NCI-H460 (cell line): ENCODE results near the gene RBMS1. TPM values are rescaled to one million over a fixed set of nuclear protein-coding genes. Genes with fewer than 3 reads are reported as not detected.

Experiments
- DNase-seq: peaks from one replicate; pipeline ENCODE4 v3.0.0-alpha.2; 2016; ENCODE audit warnings: low read depth; ENCODE audit errors: extremely low read depth
- total RNA-seq: library from RNA; depleted of rRNA; stranded (reverse); fragments of >200 nt; shearing (Covaris generic); gene quantifications from 2 replicates; pipeline ENCODE4 v1.2.3, GENCODE V29; 2014

RBMS1 gene
- total RNA-seq, 1 experiment from 2014 or later: 45.9 TPM

GRCh38 chr2:160411955-160412354 lies 81.7 kb downstream of the RBMS1 start:
- DNase-seq: no peak

- DNase-seq: no peak
Measured at GRCh38 chr2:160411167-160411566, 82.4 kb downstream of the RBMS1 start.

GRCh38 chr2:160409480-160409879 lies 84.1 kb downstream of the RBMS1 start:
- DNase-seq: no peak

- no peak for DNase-seq
Measured at GRCh38 chr2:160408959-160409291, 84.7 kb downstream of the RBMS1 start.

- no peak for DNase-seq
Measured at GRCh38 chr2:160408173-160408958, 85.2 kb downstream of the RBMS1 start.

- DNase-seq: peak; percentile 39
Measured at GRCh38 chr2:160407393-160408172, 86.0 kb downstream of the RBMS1 start.

- peak; percentile 30 for DNase-seq
Measured at GRCh38 chr2:160406591-160407392, 86.8 kb downstream of the RBMS1 start.

GRCh38 chr2:160405077-160405867 lies 88.3 kb downstream of the RBMS1 start:
- no peak for DNase-seq

GRCh38 chr2:160402997-160403979 lies 90.3 kb downstream of the RBMS1 start:
- no peak for DNase-seq

- DNase-seq: no peak
Measured at GRCh38 chr2:160402501-160402900, 91.1 kb downstream of the RBMS1 start.

GRCh38 chr2:160401895-160402294 lies 91.7 kb downstream of the RBMS1 start:
- no peak for DNase-seq

- DNase-seq: no peak
Measured at GRCh38 chr2:160399880-160400279, 93.7 kb downstream of the RBMS1 start.

- DNase-seq: no peak
Measured at GRCh38 chr2:160397530-160397865, 96.1 kb downstream of the RBMS1 start.

GRCh38 chr2:160394153-160394552 lies 99.5 kb downstream of the RBMS1 start:
- no peak for DNase-seq

GRCh38 chr2:160392201-160392600 lies 101.4 kb downstream of the RBMS1 start:
- DNase-seq: no peak

- DNase-seq: no peak
Measured at GRCh38 chr2:160390544-160391455, 102.8 kb downstream of the RBMS1 start.

- DNase-seq: no peak
Measured at GRCh38 chr2:160389875-160390274, 103.7 kb downstream of the RBMS1 start.
